HepG2 (cell line): ENCODE data around the gene SLC39A10.

ENCODE experiments used
- ATF6 ChIP-seq: sonication (generic); formaldehyde crosslinking; conservative IDR thresholded peaks from 2 replicates; pipeline ENCODE4 v1.4.0; 2020; ENCODE audit warnings: missing genetic modification reagents
- CREB1 ChIP-seq, 2 experiments: fragments of 450-650 bp in 1 of 2; IDR thresholded peaks; 2 replicates each; pipeline ENCODE4 v1.6.1; 2016 to 2017; ENCODE audit warnings: control low read depth in 1 of 2, mild to moderate bottlenecking in 1 of 2, missing compliant biosample characterization in 1 of 2, missing genetic modification characterization in 1 of 2
- CTCF ChIP-seq: sonication (generic); formaldehyde crosslinking; IDR thresholded peaks from 2 replicates; pipeline ENCODE4 v1.5.0; 2020; ENCODE audit warnings: mild to moderate bottlenecking, missing genetic modification reagents, moderate library complexity
- EP300 ChIP-seq, 3 experiments: sonication (generic) in 1 of 3; formaldehyde crosslinking in 1 of 3; IDR thresholded peaks; 2 replicates each; pipeline versions ENCODE4 v1.5.1 to v1.6.1; 2011 to 2020; ENCODE audit warnings: low read depth in 2 of 3, low read length in 2 of 3, borderline replicate concordance in 1 of 3, improper control_type of control experiment in 1 of 3, mild to moderate bottlenecking in 1 of 3, missing genetic modification reagents in 1 of 3, moderate library complexity in 1 of 3
- EZH2 ChIP-seq: conservative IDR thresholded peaks from 2 replicates; pipeline ENCODE4 v1.6.1; 2012; ENCODE audit warnings: mild to moderate bottlenecking, low read depth, low read length, moderate library complexity
- HMGXB3 ChIP-seq: sonication (generic); formaldehyde crosslinking; IDR thresholded peaks from 2 replicates; pipeline ENCODE4 v1.4.0; 2020; ENCODE audit warnings: missing genetic modification reagents, borderline replicate concordance
- KLF13 ChIP-seq: sonication (generic); formaldehyde crosslinking; IDR thresholded peaks from 2 replicates; pipeline ENCODE4 v1.4.0; 2020; ENCODE audit warnings: mild to moderate bottlenecking, missing genetic modification reagents
- NR2F6 ChIP-seq, 2 experiments: IDR thresholded peaks; 2 replicates each; pipeline ENCODE4 v1.6.1; 2016; ENCODE audit warnings: antibody characterized with exemption in 1 of 2, mild to moderate bottlenecking in 1 of 2
- RBM22 ChIP-seq: fragments of 200-400 bp; formaldehyde crosslinking; optimal IDR thresholded peaks from 2 replicates; pipeline ENCODE3; 2017; ENCODE audit warnings: mild to moderate bottlenecking, low read length, moderate library complexity
- TARDBP ChIP-seq: sonication (generic); formaldehyde crosslinking; IDR thresholded peaks from 2 replicates; pipeline ENCODE4 v1.8.0; 2022; ENCODE audit warnings: mild to moderate bottlenecking, missing genetic modification reagents
- ZNF550 ChIP-seq: sonication (generic); formaldehyde crosslinking; IDR thresholded peaks from 2 replicates; pipeline ENCODE4 v1.4.0; 2020; ENCODE audit warnings: mild to moderate bottlenecking, missing genetic modification reagents, borderline replicate concordance

GRCh38 chr2:195639959-195640358 is 17.1 kb upstream of the SLC39A10 start:
- TF ChIP-seq EZH2 (no peak), CREB1 (IDR thresholded peaks at IDR 0.05) (no peak), CREB1 (CRISPR knock-in tag; IDR thresholded peaks at IDR 0.05) (no peak), NR2F6 (IDR thresholded peaks at IDR 0.05) (no peak), NR2F6 (CRISPR knock-in tag; IDR thresholded peaks at IDR 0.05) (no peak), RBM22 (no peak), HMGXB3 (CRISPR knock-in tag) (no peak), EP300 (IDR thresholded peaks at IDR 0.05; ENCODE audit: low read depth in 2 of 2, low read length in 2 of 2) (no peak), EP300 (CRISPR knock-in tag; IDR thresholded peaks at IDR 0.05; ENCODE audit: borderline replicate concordance) (no peak), CTCF (CRISPR knock-in tag) (no peak), TARDBP (no peak), KLF13 (CRISPR knock-in tag) (no peak), ATF6 (CRISPR knock-in tag) (no peak), ZNF550 (CRISPR knock-in tag) (no peak)
